Naive B cell (primary cell): ENCODE measurements around the gene RARRES2. TPM values are rescaled to one million over a fixed set of nuclear protein-coding genes. Genes with fewer than 3 reads are reported as not detected.
"Not testable (repeated sequence)": the region's sequence is repeated elsewhere in the genome, so short reads cannot be mapped to it uniquely, and the experiment has no call there.

Source experiments
- ATAC-seq, 2 donors: fragments of 150-1000 bp; cut with Tn5 transposase; 2 replicates each; pipeline ENCODE4 v1.10.0; 2021; ENCODE audit warnings: low read depth in 2 of 2, mild to moderate bottlenecking in 2 of 2, moderate library complexity in 2 of 2
- DNase-seq: peaks from one replicate; pipeline ENCODE4 v3.0.0; 2022
- H3K27ac Mint-ChIP-seq, 6 donors: one replicate each; pipeline ENCODE4 v1.8.0; 2020 to 2022; ENCODE audit warnings: mild to moderate bottlenecking in 6 of 6, mixed read lengths in 6 of 6, moderate library complexity in 5 of 6, inconsistent platforms in 2 of 6
- H3K27me3 Mint-ChIP-seq, 3 donors: one replicate each; pipeline ENCODE4 v1.8.0; 2021 to 2022; ENCODE audit warnings: mixed read lengths in 3 of 3, mild to moderate bottlenecking in 1 of 3
- H3K36me3 Mint-ChIP-seq, 2 donors: one replicate each; pipeline ENCODE4 v1.8.0; 2020 to 2022; ENCODE audit warnings: mixed read lengths in 2 of 2, inconsistent platforms in 1 of 2, mild to moderate bottlenecking in 1 of 2
- H3K4me1 Mint-ChIP-seq, 3 donors: one replicate each; pipeline ENCODE4 v1.8.0; 2020 to 2022; ENCODE audit warnings: mixed read lengths in 3 of 3, inconsistent platforms in 1 of 3, mild to moderate bottlenecking in 1 of 3, moderate library complexity in 1 of 3
- H3K4me3 Mint-ChIP-seq, 8 donors: one replicate each; pipeline ENCODE4 v1.8.0; 2020 to 2022; ENCODE audit warnings: mild to moderate bottlenecking in 8 of 8, mixed read lengths in 8 of 8, moderate library complexity in 8 of 8, inconsistent platforms in 2 of 8
- H3K9me3 Mint-ChIP-seq, 7 donors: one replicate each; pipeline ENCODE4 v1.8.0; 2020 to 2022; ENCODE audit warnings: mixed read lengths in 7 of 7, mild to moderate bottlenecking in 5 of 7, inconsistent platforms in 2 of 7, moderate library complexity in 1 of 7
- polyA plus RNA-seq, 6 donors: library from polyadenylated mRNA; unstranded; fragments of 300-500 nt; fragmentation: Illumina TruSeq; gene quantifications; one replicate each; pipeline ENCODE4 v1.2.3, GENCODE V29; 2021; ENCODE audit warnings: low read depth in 6 of 6

Gene RARRES2
- polyA plus RNA-seq, 6 donors from 2014 or later: not detected

DNA sequence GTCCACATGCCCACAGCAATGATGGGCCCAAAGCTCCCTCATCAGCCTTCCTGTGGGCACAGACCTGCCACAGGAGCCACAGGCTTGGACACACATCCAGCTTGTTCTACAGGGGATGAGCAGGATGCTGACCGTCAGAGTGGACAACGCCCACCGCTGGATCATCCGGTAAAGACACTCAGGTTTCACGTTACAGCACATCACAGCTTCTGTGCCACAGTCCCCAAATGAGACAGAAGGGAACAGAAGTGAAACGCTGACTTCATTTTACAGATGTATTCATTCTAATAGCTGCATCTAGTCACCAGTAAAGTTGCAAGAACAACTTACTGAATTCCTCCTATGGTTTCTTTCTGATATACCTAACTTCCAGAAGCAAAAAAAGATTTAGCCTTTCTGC, 51.1 kb downstream of the RARRES2 start:
- H3K27me3 Mint-ChIP-seq, H3K27ac Mint-ChIP-seq, H3K4me1 Mint-ChIP-seq, H3K4me3 Mint-ChIP-seq, DNase-seq, H3K36me3 Mint-ChIP-seq, H3K9me3 Mint-ChIP-seq, ATAC-seq: not testable (repeated sequence)

- H3K27me3 Mint-ChIP-seq, DNase-seq, H3K27ac Mint-ChIP-seq, H3K4me1 Mint-ChIP-seq, H3K9me3 Mint-ChIP-seq, ATAC-seq, H3K36me3 Mint-ChIP-seq, H3K4me3 Mint-ChIP-seq: not testable (repeated sequence)
Measured at GRCh38 chr7:150288816-150289215, 52.6 kb downstream of the RARRES2 start.

Other genes starting within 250 kb of the RARRES2 start
- 10 to 100 TPM; 15.2 to 28.6 (median 25.4) TPM for gene LRRC61, start 18.3 kb downstream of the RARRES2 start, polyA plus RNA-seq
- gene ACTR3C, start 18.1 kb downstream of the RARRES2 start, polyA plus RNA-seq: 1 to 10 TPM in 5 of 6 donors, not detected in 1; 1.3 to 7.6 (median 6.2) TPM
- 100 to 1,000 TPM in 1 of 6 donors, 10 to 100 TPM in 5; 46.3 to 115 (median 68.5) TPM for gene REPIN1, start 27.2 kb upstream of the RARRES2 start, polyA plus RNA-seq
- gene ZNF775, start 37.7 kb upstream of the RARRES2 start, polyA plus RNA-seq: 1 to 10 TPM; 1.4 to 8.9 (median 4.5) TPM
- gene GIMAP8, start 109.0 kb upstream of the RARRES2 start, polyA plus RNA-seq: under 1 TPM in 4 of 6 donors, not detected in 2; 0.07 to 0.22 (median 0.08) TPM
- 1 to 10 TPM in 5 of 6 donors, under 1 TPM in 1; 0.36 to 5.2 (median 1.5) TPM for gene GIMAP7, start 173.2 kb upstream of the RARRES2 start, polyA plus RNA-seq
- 1 to 10 TPM in 5 of 6 donors, under 1 TPM in 1; 0.75 to 4.4 (median 1.5) TPM for gene GIMAP4, start 225.8 kb upstream of the RARRES2 start, polyA plus RNA-seq